GM21423 (cell line): ENCODE data around the gene CORO6.

ENCODE experiments used
- ATAC-seq: cut with Tn5 transposase; IDR thresholded peaks from one replicate; pipeline ENCODE4 v1.9.1; 2021; ENCODE audit warnings: mild to moderate bottlenecking, moderate library complexity; ENCODE audit not compliant: unreplicated experiment

CORO6 gene

GRCh38 chr17:29633886-29634285, 11.2 kb upstream of the CORO6 start:
- no peak for ATAC-seq

DNA sequence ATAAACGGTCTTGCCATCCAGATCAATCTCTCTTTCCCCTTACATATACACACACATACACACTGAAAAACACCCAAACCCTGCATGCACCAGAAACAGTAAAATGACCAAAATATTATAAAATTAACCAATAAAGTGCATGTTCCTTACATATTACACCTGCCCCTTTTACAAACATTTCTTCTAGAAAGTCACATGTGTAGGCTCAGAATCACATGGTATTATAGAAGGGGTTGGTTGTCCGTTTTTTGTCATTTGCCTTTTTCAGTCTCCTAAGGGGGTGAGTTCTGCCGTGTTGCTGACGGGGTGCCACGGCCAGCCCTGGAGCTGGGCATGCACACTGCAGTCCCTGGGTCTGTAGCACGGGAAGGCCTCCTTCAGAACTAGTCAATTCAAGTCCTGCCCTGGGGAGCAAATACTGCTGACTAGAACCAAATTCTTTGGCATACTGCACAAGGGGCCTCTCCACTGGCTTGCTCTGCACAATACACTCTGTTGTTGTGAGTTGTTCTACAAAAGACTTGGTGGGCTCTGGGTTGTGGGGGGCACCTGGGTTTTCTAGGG, 8.0 kb upstream of the CORO6 start:
- ATAC-seq: no peak

- ATAC-seq: no peak
Measured at GRCh38 chr17:29629839-29630238, 7.1 kb upstream of the CORO6 start.

GRCh38 chr17:29628644-29629043, 5.9 kb upstream of the CORO6 start:
- no peak for ATAC-seq

DNA sequence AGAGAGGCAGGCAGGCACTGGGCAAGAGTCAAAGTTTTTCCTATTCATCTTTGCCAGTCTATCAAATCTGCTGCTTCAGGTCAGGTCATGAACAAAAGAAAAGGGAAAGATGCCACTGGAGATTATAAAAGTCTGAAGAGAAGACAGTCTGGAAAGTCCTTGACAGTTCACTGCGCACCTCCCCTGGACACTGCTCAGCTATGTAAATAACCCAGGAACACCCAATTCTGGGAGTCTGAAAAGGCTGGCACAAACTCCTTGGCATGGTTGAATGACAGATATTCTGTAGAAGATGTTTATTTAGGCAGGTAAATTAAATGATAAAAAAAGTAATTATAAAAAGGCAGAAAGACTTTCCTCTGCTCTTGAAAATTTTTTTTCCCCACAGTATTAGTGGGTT, 5.2 kb upstream of the CORO6 start:
- ATAC-seq: no peak

DNA sequence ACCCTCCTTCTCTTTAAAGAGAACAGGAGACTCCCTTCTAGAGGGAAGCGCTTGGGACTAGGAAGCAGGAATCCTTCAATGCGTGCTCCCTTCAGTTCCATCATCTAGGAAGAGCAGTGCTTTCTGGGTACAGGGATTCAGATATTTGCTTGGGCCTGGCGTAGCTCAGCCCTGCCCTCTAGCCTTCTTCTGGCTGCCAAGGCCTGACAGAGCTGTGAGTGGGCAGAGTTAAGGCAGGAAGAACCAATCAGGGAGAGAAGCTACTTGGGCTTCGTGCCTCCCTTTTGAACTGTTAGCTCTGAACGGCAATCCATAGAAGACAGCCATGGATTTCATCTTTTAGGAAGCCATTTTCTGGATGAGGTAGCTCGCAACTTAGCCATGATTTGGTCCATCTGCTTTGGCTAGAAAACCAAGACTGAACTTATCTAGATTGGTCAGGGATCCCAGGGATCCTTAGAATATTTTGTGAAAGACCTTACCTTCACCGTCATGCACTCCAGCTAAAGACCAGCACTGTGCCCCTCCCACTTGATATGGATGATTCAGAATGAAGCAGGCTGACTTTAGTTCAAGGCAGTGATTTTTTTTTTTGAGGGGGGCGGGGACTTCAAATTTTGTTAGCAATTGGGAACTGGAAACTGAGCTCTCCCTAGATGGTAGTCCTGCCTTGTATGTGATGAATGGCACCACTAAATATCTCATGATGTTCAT, 2.5 kb upstream of the CORO6 start:
- no peak for ATAC-seq

DNA sequence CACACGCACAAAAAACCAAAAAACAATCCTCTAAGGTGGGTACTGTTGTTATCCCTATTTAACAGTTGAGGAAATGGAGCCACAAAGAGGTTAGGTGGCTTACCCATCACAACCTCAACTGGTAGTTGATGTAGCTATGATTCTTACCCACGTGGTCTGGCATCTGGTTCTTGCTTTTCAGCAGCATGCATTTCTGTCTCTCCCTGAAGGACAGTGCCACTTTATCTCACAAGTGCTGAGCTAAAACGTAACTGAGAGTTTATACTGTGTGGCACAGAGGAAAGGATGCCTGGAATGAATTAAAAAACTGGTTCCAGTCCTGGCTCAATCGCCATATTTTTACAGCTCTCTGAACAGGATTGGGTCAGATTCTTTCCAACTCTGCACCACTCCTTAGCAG, 1.9 kb upstream of the CORO6 start:
- no peak for ATAC-seq

DNA sequence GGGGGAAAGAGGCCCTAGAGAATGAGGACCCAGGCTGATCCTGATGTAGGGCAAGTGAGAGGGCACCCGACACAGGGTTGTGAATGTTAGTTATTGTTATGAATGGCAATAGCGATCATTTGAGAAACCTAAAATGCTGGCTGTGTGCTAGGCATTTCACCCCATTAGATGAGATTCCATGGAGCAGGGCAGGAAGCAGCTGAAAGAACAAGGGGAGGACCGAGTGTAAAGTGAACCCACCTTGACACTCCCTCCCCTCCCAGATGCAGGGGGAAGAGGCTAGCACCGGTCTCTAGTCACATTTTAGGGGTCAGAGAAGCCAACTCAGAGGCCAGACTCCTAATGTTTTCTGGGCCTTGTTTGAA, 553 bp upstream of the CORO6 start:
- ATAC-seq: no peak

GRCh38 chr17:29621751-29622194, 939 bp downstream of the CORO6 start:
- ATAC-seq: no peak

DNA sequence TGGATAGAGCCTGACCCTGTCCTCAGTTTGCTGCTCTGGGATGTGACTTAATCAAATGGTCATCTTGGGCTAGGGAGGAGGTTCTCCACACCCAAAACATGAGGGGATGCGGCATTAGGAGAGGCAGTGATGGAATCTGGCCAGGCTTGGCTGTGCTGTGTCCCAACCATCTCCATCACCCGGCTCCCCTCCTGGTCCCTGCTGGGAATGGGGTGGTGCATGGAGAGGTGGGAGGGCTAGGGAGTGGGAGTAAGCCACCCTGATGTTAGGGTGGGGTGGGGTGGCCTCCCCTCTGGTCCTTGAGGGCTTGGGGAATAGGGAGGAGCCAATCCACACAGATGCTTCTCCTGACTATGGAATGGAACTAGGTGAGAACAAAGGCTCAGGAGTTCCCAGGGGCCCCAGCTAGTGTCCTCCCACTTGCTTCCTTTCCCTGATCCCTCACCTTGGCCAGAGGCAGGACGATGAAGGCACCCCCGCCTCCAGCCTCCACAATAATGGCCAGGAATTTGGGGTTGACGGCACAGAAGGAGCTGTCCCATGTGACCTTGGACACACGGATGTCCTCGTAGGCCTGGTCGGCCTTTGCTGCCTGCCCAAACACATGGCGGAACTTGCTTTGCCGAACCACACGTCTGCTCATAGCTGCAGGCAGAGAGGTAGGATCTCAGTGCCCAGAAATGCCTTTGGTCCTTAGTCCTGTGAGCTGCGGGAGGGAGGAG, 1.8 kb downstream of the CORO6 start:
- no peak for ATAC-seq

- no peak for ATAC-seq
Measured at GRCh38 chr17:29620271-29620670, 2.4 kb downstream of the CORO6 start.

GRCh38 chr17:29619251-29619650, 3.5 kb downstream of the CORO6 start:
- ATAC-seq: no peak

- no peak for ATAC-seq
Measured at GRCh38 chr17:29618272-29619065, 4.2 kb downstream of the CORO6 start.

- peak; percentile 29 for ATAC-seq
Measured at GRCh38 chr17:29617481-29618271, 5.0 kb downstream of the CORO6 start.

DNA sequence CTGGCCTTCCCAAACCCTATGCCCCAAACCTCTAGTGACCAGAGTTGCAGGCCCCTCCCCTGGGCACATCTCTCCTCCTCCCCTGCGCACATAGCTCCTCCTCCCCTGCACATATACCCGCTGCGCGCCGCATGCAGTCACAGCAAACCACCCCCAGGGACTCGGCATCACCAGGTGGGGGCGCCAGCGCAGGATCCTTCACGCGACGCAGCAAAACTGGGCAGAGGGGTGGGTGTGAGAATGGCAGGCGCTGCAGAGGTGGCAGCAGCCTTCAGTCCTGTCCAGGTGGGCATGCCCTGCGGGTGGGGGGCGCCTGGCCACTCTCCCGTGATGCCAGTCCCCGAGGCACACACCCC, 5.6 kb downstream of the CORO6 start:
- ATAC-seq: peak; percentile 37

GRCh38 chr17:29616300-29617048, 6.2 kb downstream of the CORO6 start:
- ATAC-seq: no peak

DNA sequence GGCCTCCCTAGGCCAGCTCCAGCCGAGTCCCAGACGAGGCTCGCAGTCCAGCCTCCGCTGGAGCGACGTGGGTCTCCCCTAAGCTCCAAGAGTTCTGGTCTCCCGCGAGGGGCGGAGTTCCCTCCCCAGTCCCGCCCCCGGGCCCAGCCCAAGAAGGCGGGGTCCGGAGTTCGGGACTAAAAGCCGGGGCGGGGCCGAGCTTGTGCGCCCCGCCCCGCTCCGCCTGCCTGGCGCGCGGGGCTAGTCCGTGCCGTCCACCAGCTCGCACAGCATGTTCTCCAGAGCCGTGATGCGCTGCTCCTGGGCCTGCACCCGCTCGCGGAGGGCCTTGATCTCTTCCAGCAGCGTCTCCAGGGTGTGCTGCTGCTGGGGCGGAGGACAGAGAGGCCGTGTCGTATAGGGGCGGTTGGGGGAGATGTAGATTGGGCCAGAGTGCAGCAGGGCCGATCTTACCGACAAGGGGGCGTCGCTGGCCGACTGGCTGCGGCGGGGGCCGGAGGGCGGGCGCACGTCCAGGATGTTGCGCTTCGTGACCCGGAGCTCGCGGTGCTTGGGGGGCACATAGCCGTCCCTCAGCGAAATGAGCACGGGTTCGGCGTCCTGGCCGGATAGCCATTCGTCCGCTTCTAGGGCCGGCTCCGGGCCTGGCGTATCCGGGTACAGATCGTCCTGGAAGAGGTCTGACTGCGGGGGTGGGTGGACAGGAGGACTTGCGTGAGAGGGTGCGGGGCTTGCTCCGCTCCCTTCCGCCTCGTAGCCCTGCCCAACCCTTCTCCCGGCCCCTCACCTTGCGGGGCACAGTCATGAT, 7.0 kb downstream of the CORO6 start:
- ATAC-seq: peak; percentile 46

GRCh38 chr17:29615048-29615385, 7.7 kb downstream of the CORO6 start:
- no peak for ATAC-seq

GRCh38 chr17:29614349-29615047, 8.2 kb downstream of the CORO6 start:
- no peak for ATAC-seq
